Natural killer cell (primary cell): ENCODE measurements around the gene C5orf58. TPM values are rescaled to one million over a fixed set of nuclear protein-coding genes. Genes with fewer than 3 reads are reported as not detected.

Experiments
- ATAC-seq, 3 donors: fragments of 150-1000 bp in 2 of 3; fragments of 200-7000 bp in 1 of 3; cut with Tn5 transposase; 1 replicate in 1 of 3; 2 replicates in 2 of 3; pipeline ENCODE4 v1.10.0; 2021; ENCODE audit warnings: mild to moderate bottlenecking in 2 of 3, moderate library complexity in 2 of 3
- DNase-seq, 2 donors: peaks; one replicate each; pipeline versions ENCODE4 v3.0.0 to v3.0.0-alpha.2; 2013 to 2021; ENCODE audit warnings: mixed read lengths in 1 of 2
- H3K27ac ChIP-seq: one replicate; pipeline ENCODE4 v1.5.1; 2013; ENCODE audit warnings: mild to moderate bottlenecking, low read length
- H3K27me3 ChIP-seq: one replicate; pipeline ENCODE4 v1.6.1; 2013; ENCODE audit warnings: low read length; ENCODE audit not compliant: control insufficient read depth, insufficient read depth
- H3K36me3 ChIP-seq: one replicate; pipeline ENCODE4 v1.6.1; 2013; ENCODE audit warnings: low read length; ENCODE audit not compliant: control insufficient read depth, insufficient read depth
- H3K4me1 ChIP-seq: one replicate; pipeline ENCODE4 v1.6.1; 2013; ENCODE audit warnings: low read length; ENCODE audit not compliant: control insufficient read depth, insufficient read depth
- H3K4me3 ChIP-seq: one replicate; pipeline ENCODE4 v1.5.1; 2013; ENCODE audit warnings: low read length
- H3K9me3 ChIP-seq: one replicate; pipeline ENCODE4 v1.6.1; 2013; ENCODE audit warnings: low read length; ENCODE audit not compliant: control insufficient read depth, insufficient read depth
- H3K27ac Mint-ChIP-seq, 2 donors: one replicate each; pipeline ENCODE4 v1.8.0; 2022; ENCODE audit warnings: mild to moderate bottlenecking in 2 of 2, mixed read lengths in 2 of 2, moderate library complexity in 1 of 2
- H3K27me3 Mint-ChIP-seq, 2 donors: one replicate each; pipeline ENCODE4 v1.8.0; 2022; ENCODE audit warnings: low read depth in 2 of 2, mixed read lengths in 2 of 2
- H3K36me3 Mint-ChIP-seq: one replicate; pipeline ENCODE4 v1.8.0; 2022; ENCODE audit warnings: mixed read lengths
- H3K4me1 Mint-ChIP-seq, 2 donors: one replicate each; pipeline ENCODE4 v1.8.0; 2022; ENCODE audit warnings: mixed read lengths in 2 of 2
- H3K4me3 Mint-ChIP-seq: one replicate; pipeline ENCODE4 v1.8.0; 2022; ENCODE audit warnings: mild to moderate bottlenecking, moderate library complexity, mixed read lengths
- H3K9me3 Mint-ChIP-seq, 2 donors: one replicate each; pipeline ENCODE4 v1.8.0; 2022; ENCODE audit warnings: mixed read lengths in 2 of 2
- CTCF ChIP-seq: fragments of 200-600 bp; IDR thresholded peaks from one replicate; pipeline ENCODE4 v1.8.0; 2022; ENCODE audit warnings: antibody characterized with exemption
- WGBS: methylation state at CpG from one replicate; pipeline ENCODE4 v1.1.7; 2013; ENCODE audit warnings: missing lambda C conversion rate; ENCODE audit not compliant: insufficient coverage; 5-methylcytosine and 5-hydroxymethylcytosine counted together
- intact Hi-C: fragments of 100-400 bp; cut with micrococcal nuclease; formaldehyde crosslinking; loops from one replicate; pipeline ENCODE4 v1.14.2; 2022
- total RNA-seq, 4 donors: library from RNA; stranded (reverse); fragments of 120-200 nt in 1 of 4; gene quantifications; one replicate each; pipeline versions ENCODE4 v1.2.3 to v1.2.4, GENCODE V29; 2013 to 2022

Gene C5orf58
- total RNA-seq, 3 donors from 2014 or later (not counting 1 experiment from before 2014, with no cell fraction given): not detected

GRCh38 chr5:170195961-170196360 lies 36.8 kb upstream of the C5orf58 start:
- intact Hi-C loops: no loop called here
- H3K27ac Mint-ChIP-seq: no peak overlapping the region
- WGBS: 82% methylated on average over 4 of the region's 4 CpGs
- H3K27ac ChIP-seq: no peak overlapping the region
- no peak for DNase-seq
- no peaks in the 10 kb centered on the region for H3K9me3 ChIP-seq
- no peaks in the 10 kb centered on the region for H3K4me1 ChIP-seq
- no peaks in the 10 kb centered on the region for H3K36me3 ChIP-seq
- H3K27me3 ChIP-seq: no peaks in the 10 kb centered on the region
- TF ChIP-seq CTCF: no peak
- ATAC-seq: no peak
- H3K4me3 ChIP-seq: no peak overlapping the region
- no peak overlapping the region for H3K4me3 Mint-ChIP-seq
- H3K36me3 Mint-ChIP-seq: no peaks in the 10 kb centered on the region
- peaks cover 0 to 3% of the 10 kb centered on the region in 2 donors for H3K27me3 Mint-ChIP-seq
- H3K4me1 Mint-ChIP-seq: no peaks in the 10 kb centered on the region
- no peaks in the 10 kb centered on the region for H3K9me3 Mint-ChIP-seq

- H3K9me3 Mint-ChIP-seq: no peaks in the 10 kb centered on the region
- no peaks in the 10 kb centered on the region for H3K9me3 ChIP-seq
- no peaks in the 10 kb centered on the region for H3K4me1 Mint-ChIP-seq
- ATAC-seq (no peak), DNase-seq (no peak)
- H3K4me3 ChIP-seq: no peak overlapping the region
- no peaks in the 10 kb centered on the region for H3K36me3 ChIP-seq
- no peak overlapping the region for H3K27ac ChIP-seq
- peaks cover 6 to 8% of the 10 kb centered on the region in 2 donors for H3K27me3 Mint-ChIP-seq
- no peaks in the 10 kb centered on the region for H3K27me3 ChIP-seq
- 0% methylated on average over 1 of the region's 1 CpG for WGBS
- H3K27ac Mint-ChIP-seq: no peak overlapping the region
- no peak overlapping the region for H3K4me3 Mint-ChIP-seq
- H3K36me3 Mint-ChIP-seq: no peaks in the 10 kb centered on the region
- H3K4me1 ChIP-seq: no peaks in the 10 kb centered on the region
- no peak for TF ChIP-seq CTCF
- intact Hi-C loops: no loop called here
Measured at GRCh38 chr5:170200876-170201275, 31.9 kb upstream of the C5orf58 start.

GRCh38 chr5:170201311-170201710 lies 31.5 kb upstream of the C5orf58 start:
- no peak overlapping the region for H3K27ac ChIP-seq
- no peaks in the 10 kb centered on the region for H3K27me3 ChIP-seq
- Mint-ChIP-seq H3K27ac (no peak overlapping the region), H3K4me1 (no peaks in the 10 kb centered on the region), H3K9me3 (no peaks in the 10 kb centered on the region), H3K4me3 (no peak overlapping the region), H3K27me3 (peaks cover 6 to 12% of the 10 kb centered on the region in 2 donors), H3K36me3 (no peaks in the 10 kb centered on the region)
- intact Hi-C loops: no loop called here
- 62% methylated on average over 2 of the region's 2 CpGs for WGBS
- ATAC-seq: no peak
- no peak overlapping the region for H3K4me3 ChIP-seq
- no peaks in the 10 kb centered on the region for H3K9me3 ChIP-seq
- no peak for TF ChIP-seq CTCF
- no peaks in the 10 kb centered on the region for H3K36me3 ChIP-seq
- no peaks in the 10 kb centered on the region for H3K4me1 ChIP-seq
- DNase-seq: no peak

- no peaks in the 10 kb centered on the region for H3K9me3 Mint-ChIP-seq
- TF ChIP-seq CTCF: no peak
- intact Hi-C loops: no loop called here
- no peak overlapping the region for H3K27ac Mint-ChIP-seq
- Histone ChIP-seq H3K9me3 (no peaks in the 10 kb centered on the region), H3K4me1 (no peaks in the 10 kb centered on the region), H3K27ac (no peak overlapping the region), H3K27me3 (no peaks in the 10 kb centered on the region), H3K36me3 (no peaks in the 10 kb centered on the region), H3K4me3 (no peak overlapping the region)
- H3K36me3 Mint-ChIP-seq: no peaks in the 10 kb centered on the region
- peaks cover 6 to 12% of the 10 kb centered on the region in 2 donors for H3K27me3 Mint-ChIP-seq
- H3K4me3 Mint-ChIP-seq: no peak overlapping the region
- DNase-seq: no peak
- WGBS: 86% methylated on average over 1 of the region's 2 CpGs
- no peaks in the 10 kb centered on the region for H3K4me1 Mint-ChIP-seq
- ATAC-seq: no peak
Measured at GRCh38 chr5:170202117-170202516, 30.7 kb upstream of the C5orf58 start.
